MCF 10A (cell line): ENCODE data around the gene PIGS. TPM values are rescaled to one million over a fixed set of nuclear protein-coding genes. Genes with fewer than 3 reads are reported as not detected.

ENCODE experiments used
- Bru-seq: library from RNA; stranded (reverse); fragments of 400-500 nt; gene quantifications from one replicate; lab custom pipeline; 2021; lab: Mats Ljungman, UMichigan
- BruChase-seq, 2 experiments: library from RNA; stranded (reverse); fragments of 400-500 nt; gene quantifications; one replicate each; lab custom pipeline; 2021; lab: Mats Ljungman, UMichigan
- BruUV-seq: library from RNA; stranded (reverse); fragments of 400-500 nt; replicated peaks from 2 replicates; lab custom pipeline; 2021; lab: Mats Ljungman, UMichigan
- CTCF ChIA-PET: fragments of 300-600 bp; sonication (Branson Sonifier 250); formaldehyde crosslinking; extraction: SDS; loops from one replicate; lab custom pipeline; 2021; ENCODE audit warnings: antibody characterized with exemption, inconsistent platforms; lab: Yijun Ruan, JAX
- POLR2A ChIA-PET: fragments of 300-600, 350-650 bp; sonication (Branson Sonifier 250); formaldehyde crosslinking; extraction: SDS; loops from one replicate; lab custom pipeline; 2020; ENCODE audit warnings: antibody characterized with exemption, inconsistent platforms; lab: Yijun Ruan, JAX
- DNase-seq: peaks from one replicate; pipeline ENCODE4 v3.0.0-alpha.2; 2018; ENCODE audit not compliant: unreplicated experiment
- H3K27ac Mint-ChIP-seq: one replicate; pipeline ENCODE4 v1.8.0; 2022; ENCODE audit warnings: mild to moderate bottlenecking, low read depth, mixed read lengths; ENCODE audit not compliant: unreplicated experiment
- H3K27me3 Mint-ChIP-seq: one replicate; pipeline ENCODE4 v1.8.0; 2022; ENCODE audit warnings: mixed read lengths; ENCODE audit not compliant: insufficient read depth, unreplicated experiment
- H3K36me3 Mint-ChIP-seq: one replicate; pipeline ENCODE4 v1.8.0; 2022; ENCODE audit warnings: mild to moderate bottlenecking, moderate library complexity, mixed read lengths; ENCODE audit not compliant: insufficient read depth, unreplicated experiment
- H3K4me1 Mint-ChIP-seq: one replicate; pipeline ENCODE4 v1.8.0; 2022; ENCODE audit warnings: mixed read lengths; ENCODE audit not compliant: insufficient read depth, unreplicated experiment
- H3K4me3 Mint-ChIP-seq: one replicate; pipeline ENCODE4 v1.8.0; 2022; ENCODE audit warnings: mild to moderate bottlenecking, moderate library complexity, mixed read lengths; ENCODE audit not compliant: unreplicated experiment
- H3K9me3 Mint-ChIP-seq: one replicate; pipeline ENCODE4 v1.8.0; 2022; ENCODE audit warnings: mixed read lengths; ENCODE audit not compliant: unreplicated experiment
- CTCF ChIP-seq: fragments of 200-600 bp; IDR thresholded peaks from one replicate; pipeline ENCODE4 v1.8.0; 2022; ENCODE audit warnings: antibody characterized with exemption, mild to moderate bottlenecking; ENCODE audit not compliant: unreplicated experiment
- intact Hi-C: fragments of 100-400 bp; cut with micrococcal nuclease; formaldehyde crosslinking; loops from 2 replicates; pipeline ENCODE4 v1.14.1; 2022
- long read RNA-seq: library from polyadenylated mRNA; stranded (forward); transcript quantifications from one replicate; pipeline ENCODE4 v2.0.0, GENCODE V29; 2022
- total RNA-seq: library from RNA; stranded (reverse); gene quantifications from 2 replicates; pipeline ENCODE4 v1.2.3, GENCODE V29; 2022

PIGS gene
- 50.5 and 56.1 TPM in 2 replicates for total RNA-seq
- percentile 61 among the genes with signal in this experiment for Bru-seq, nascent RNA
- BruChase-seq, experiment 1, labeled RNA remaining after a 6-hour chase = percentile 74 among the genes with signal in this experiment
- BruChase-seq, experiment 2, labeled RNA remaining after a 2-hour chase = percentile 63 among the genes with signal in this experiment
- long read RNA-seq, transcript PIGS-203 (11 exons, 2,815 nt) = minor isoform, 5 of 228 reads
- long read RNA-seq, transcript PIGS-202 (12 exons, 2,877 nt) = major isoform, 125 of 228 reads
- long read RNA-seq, partial matches to known transcripts = 82 of 228 reads
- long read RNA-seq, other reads (novel, unspliced or antisense) = 11 of 228 reads

GRCh38 chr17:28571361-28572122, at the start of gene PIGS:
PIGS (minus strand) TSS chr17:28571524; CDS start chr17:28571496, 28 bp downstream.
- H3K4me1 Mint-ChIP-seq = peaks cover 25% of the 10 kb centered on the region
- peaks cover 13% of the 10 kb centered on the region for H3K36me3 Mint-ChIP-seq
- peak within 1 kb of the TSS; percentile 85 for H3K27ac Mint-ChIP-seq
- TF ChIP-seq CTCF = no peak
- peak; percentile 91 for DNase-seq
- POLR2A ChIA-PET = interaction anchor here (0.5 to 2.8 kb wide), 34 partner anchors 10 to 817 kb away, joined by 3 to 25 read pairs (median 5); partner anchors contain the start of genes BLTP2, IFT20, POLDIP2 and SDF2
- peak within 1 kb of the TSS; percentile 93 for H3K4me3 Mint-ChIP-seq
- intact Hi-C loops = no loop called here
- no peaks in the 10 kb centered on the region for H3K27me3 Mint-ChIP-seq
- BruUV-seq = no TSS peak
- H3K9me3 Mint-ChIP-seq = no peaks in the 10 kb centered on the region
- CTCF ChIA-PET = interaction anchor here (0.6 to 1.1 kb wide), 6 partner anchors 25 to 39 kb away, joined by 3 to 5 read pairs (median 4); no protein-coding TSS in a partner anchor

- DNase-seq = no peak
- H3K4me1 Mint-ChIP-seq = no peaks in the 10 kb centered on the region
- ChIA-PET CTCF (interaction anchor here (0.9 to 1.1 kb wide), 3 partner anchors 9 to 24 kb away, joined by 3 read pairs; no protein-coding TSS in a partner anchor), POLR2A (interaction anchor here (0.9 to 2.3 kb wide), 5 partner anchors 9 to 48 kb away, joined by 3 to 11 read pairs (median 4); no protein-coding TSS in a partner anchor)
- no peak for TF ChIP-seq CTCF
- no peaks in the 10 kb centered on the region for H3K27me3 Mint-ChIP-seq
- BruUV-seq = no TSS peak
- no peak overlapping the region for H3K4me3 Mint-ChIP-seq
- H3K36me3 Mint-ChIP-seq = peaks cover 83% of the 10 kb centered on the region
- H3K27ac Mint-ChIP-seq = no peak overlapping the region
- intact Hi-C loops = no loop called here
- no peaks in the 10 kb centered on the region for H3K9me3 Mint-ChIP-seq
Observed at GRCh38 chr17:28620010-28620409, 48.7 kb upstream of the PIGS start.

- ChIA-PET CTCF (interaction anchor here (0.6 to 1.5 kb wide), 3 partner anchors 10 to 32 kb away, joined by 3 to 4 read pairs (median 4); partner anchors contain the start of gene BLTP2), POLR2A (interaction anchor here (0.6 to 2.7 kb wide), 9 partner anchors 9 to 37 kb away, joined by 3 to 12 read pairs (median 4); partner anchors contain the start of gene BLTP2)
- no TSS peak for BruUV-seq
- Mint-ChIP-seq H3K4me3 (no peak overlapping the region), H3K27ac (no peak overlapping the region), H3K9me3 (no peaks in the 10 kb centered on the region), H3K36me3 (peaks cover 87% of the 10 kb centered on the region), H3K27me3 (no peaks in the 10 kb centered on the region), H3K4me1 (no peaks in the 10 kb centered on the region)
- DNase-seq = no peak
- intact Hi-C loops = no loop called here
- TF ChIP-seq CTCF = no peak
Observed at GRCh38 chr17:28618464-28618863, 47.1 kb upstream of the PIGS start.

- H3K4me3 Mint-ChIP-seq = no peak overlapping the region
- no peaks in the 10 kb centered on the region for H3K27me3 Mint-ChIP-seq
- no peak for DNase-seq
- peaks cover 78% of the 10 kb centered on the region for H3K36me3 Mint-ChIP-seq
- no peaks in the 10 kb centered on the region for H3K9me3 Mint-ChIP-seq
- ChIA-PET POLR2A (no interaction called here), CTCF (interaction anchor here (0.7 to 1.7 kb wide), 2 partner anchors 27 to 111 kb away, joined by 3 to 8 read pairs; no protein-coding TSS in a partner anchor)
- no peak for TF ChIP-seq CTCF
- no TSS peak for BruUV-seq
- intact Hi-C loops = no loop called here
- no peaks in the 10 kb centered on the region for H3K4me1 Mint-ChIP-seq
- H3K27ac Mint-ChIP-seq = no peak overlapping the region
Observed at GRCh38 chr17:28616281-28616680, 45.0 kb upstream of the PIGS start.
